T-helper 2 cell treated with Interferon-gamma antibody and Interleukin-4, amounts not matched to agents 5 μg/mL and 100 μg/mL, for 36 hours (primary cell): ENCODE measurements around the gene ARPC1A.
A peak's percentile ranks its signal among the peaks of the same experiment; 100 is the strongest.
"Not testable (repeated sequence)": the region's sequence is repeated elsewhere in the genome, so short reads cannot be mapped to it uniquely, and the experiment has no call there.

ENCODE experiments used
- DNase-seq: peaks from one replicate; pipeline ENCODE4 v3.0.0; 2021; ENCODE audit warnings: low spot score
- H3K27ac Mint-ChIP-seq: one replicate; pipeline ENCODE4 v1.8.0; 2021; ENCODE audit warnings: mild to moderate bottlenecking, mixed read lengths
- H3K27me3 Mint-ChIP-seq: one replicate; pipeline ENCODE4 v1.8.0; 2021; ENCODE audit warnings: low read depth, mixed read lengths
- H3K36me3 Mint-ChIP-seq: one replicate; pipeline ENCODE4 v1.8.0; 2021; ENCODE audit warnings: low read depth, mixed read lengths
- H3K4me1 Mint-ChIP-seq: one replicate; pipeline ENCODE4 v1.8.0; 2021; ENCODE audit warnings: low read depth, mixed read lengths
- H3K4me3 Mint-ChIP-seq: one replicate; pipeline ENCODE4 v1.8.0; 2022; ENCODE audit warnings: mild to moderate bottlenecking, moderate library complexity, mixed read lengths
- H3K9me3 Mint-ChIP-seq: one replicate; pipeline ENCODE4 v1.8.0; 2021; ENCODE audit warnings: mixed read lengths

Gene ARPC1A

DNA sequence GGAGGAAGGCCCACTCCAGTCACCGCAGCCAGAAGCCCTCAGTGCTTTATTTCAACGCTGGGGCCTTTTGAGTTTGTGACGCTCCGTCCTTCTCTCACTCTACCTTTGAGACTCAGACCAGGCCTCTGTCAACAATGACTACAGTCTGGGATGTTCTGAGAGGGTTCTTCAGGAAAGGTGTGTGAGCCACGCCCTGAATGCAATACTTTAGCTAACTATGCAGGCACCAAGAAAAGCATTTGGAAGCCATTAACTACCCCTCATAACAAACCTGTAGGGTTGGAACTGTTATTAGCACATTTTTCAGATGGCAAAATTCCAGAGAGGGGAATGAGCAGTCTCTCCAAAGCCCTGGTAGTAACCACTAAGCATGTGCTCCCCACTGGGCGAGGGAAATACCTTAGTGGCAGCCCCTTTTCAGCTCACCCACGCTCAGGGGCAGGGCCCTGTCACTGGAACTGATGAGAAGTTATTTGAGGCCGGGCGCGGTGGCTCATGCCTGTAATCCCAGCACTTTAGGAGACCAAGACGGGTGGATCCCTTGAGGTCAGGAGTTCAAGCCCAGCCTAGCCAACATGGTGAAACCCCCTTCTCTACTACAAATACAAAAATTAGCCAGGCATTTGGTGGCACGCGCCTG lies 43.2 kb downstream of the ARPC1A start:
- DNase-seq, result no peak
- peaks cover 8% of the 10 kb centered on the region for H3K4me1 Mint-ChIP-seq
- no peak overlapping the region for H3K4me3 Mint-ChIP-seq
- H3K27ac Mint-ChIP-seq, result no peak overlapping the region
- H3K9me3 Mint-ChIP-seq, result no peaks in the 10 kb centered on the region
- H3K36me3 Mint-ChIP-seq, result peaks cover 28% of the 10 kb centered on the region
- no peaks in the 10 kb centered on the region for H3K27me3 Mint-ChIP-seq

DNA sequence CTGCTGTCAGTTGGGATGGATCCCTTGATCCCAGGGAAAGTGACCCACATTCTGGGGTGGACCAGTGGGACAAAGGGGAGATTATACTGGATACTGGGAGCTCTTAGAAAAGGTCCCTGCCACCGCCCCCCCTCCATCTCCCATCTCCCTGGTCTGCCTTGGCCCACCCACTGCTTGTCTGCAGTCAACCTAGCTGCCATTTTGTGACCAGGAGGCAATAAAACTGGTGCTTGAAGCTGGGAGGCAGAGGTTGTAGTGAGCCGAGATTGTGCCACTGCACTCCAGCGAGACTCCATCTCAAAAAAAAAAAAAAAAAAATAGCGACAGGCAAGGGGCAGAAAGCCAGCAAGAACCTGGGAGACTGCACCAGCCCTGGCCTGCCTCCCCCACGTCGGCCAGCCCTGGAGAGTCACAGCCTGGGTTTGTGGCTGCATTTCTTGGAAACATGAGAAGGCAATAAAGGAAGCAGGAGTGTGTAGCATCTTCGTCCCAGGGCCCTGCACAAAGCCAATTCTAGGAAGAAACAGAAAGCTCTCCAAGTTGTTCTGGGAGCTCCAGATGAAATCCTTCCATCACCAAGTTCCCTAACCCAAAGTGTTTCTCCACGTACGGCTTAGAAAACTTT lies 44.2 kb downstream of the ARPC1A start:
- H3K4me3 Mint-ChIP-seq, result no peak overlapping the region
- H3K9me3 Mint-ChIP-seq, result no peaks in the 10 kb centered on the region
- H3K27ac Mint-ChIP-seq, result peak overlapping the region; percentile 36
- peaks cover 26% of the 10 kb centered on the region for H3K36me3 Mint-ChIP-seq
- DNase-seq, result no peak
- H3K4me1 Mint-ChIP-seq, result peaks cover 8% of the 10 kb centered on the region
- no peaks in the 10 kb centered on the region for H3K27me3 Mint-ChIP-seq

DNA sequence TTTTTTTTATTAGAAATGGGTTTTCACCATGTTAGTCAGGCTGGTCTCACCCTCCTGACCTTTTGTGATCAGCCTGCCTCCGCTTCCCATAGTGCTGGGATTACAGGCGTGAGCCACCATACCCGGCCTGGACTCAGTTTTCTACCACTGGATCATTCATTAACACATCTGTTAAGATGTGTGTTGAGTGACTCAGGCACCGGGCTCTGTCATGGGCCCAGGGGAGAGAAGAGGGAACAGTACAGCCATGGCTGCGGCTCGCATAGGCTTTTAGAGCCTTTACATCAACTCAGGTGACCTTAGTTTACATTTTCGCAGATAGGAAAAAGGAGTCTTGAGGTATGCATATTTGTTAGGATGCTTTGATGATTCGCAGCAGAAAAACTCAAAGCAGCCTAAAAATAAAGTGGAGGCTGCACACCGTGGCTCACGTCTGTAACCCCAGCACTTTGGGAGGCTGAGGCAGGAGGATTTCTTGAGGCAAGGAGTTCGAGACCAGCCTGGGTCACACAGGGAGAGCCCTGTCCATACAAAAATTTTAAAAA lies 45.8 kb downstream of the ARPC1A start:
- no peak overlapping the region for H3K4me3 Mint-ChIP-seq
- no peaks in the 10 kb centered on the region for H3K9me3 Mint-ChIP-seq
- peaks cover 16% of the 10 kb centered on the region for H3K36me3 Mint-ChIP-seq
- peaks cover 11% of the 10 kb centered on the region for H3K4me1 Mint-ChIP-seq
- H3K27ac Mint-ChIP-seq, result no peak overlapping the region
- DNase-seq, result no peak
- no peaks in the 10 kb centered on the region for H3K27me3 Mint-ChIP-seq

DNA sequence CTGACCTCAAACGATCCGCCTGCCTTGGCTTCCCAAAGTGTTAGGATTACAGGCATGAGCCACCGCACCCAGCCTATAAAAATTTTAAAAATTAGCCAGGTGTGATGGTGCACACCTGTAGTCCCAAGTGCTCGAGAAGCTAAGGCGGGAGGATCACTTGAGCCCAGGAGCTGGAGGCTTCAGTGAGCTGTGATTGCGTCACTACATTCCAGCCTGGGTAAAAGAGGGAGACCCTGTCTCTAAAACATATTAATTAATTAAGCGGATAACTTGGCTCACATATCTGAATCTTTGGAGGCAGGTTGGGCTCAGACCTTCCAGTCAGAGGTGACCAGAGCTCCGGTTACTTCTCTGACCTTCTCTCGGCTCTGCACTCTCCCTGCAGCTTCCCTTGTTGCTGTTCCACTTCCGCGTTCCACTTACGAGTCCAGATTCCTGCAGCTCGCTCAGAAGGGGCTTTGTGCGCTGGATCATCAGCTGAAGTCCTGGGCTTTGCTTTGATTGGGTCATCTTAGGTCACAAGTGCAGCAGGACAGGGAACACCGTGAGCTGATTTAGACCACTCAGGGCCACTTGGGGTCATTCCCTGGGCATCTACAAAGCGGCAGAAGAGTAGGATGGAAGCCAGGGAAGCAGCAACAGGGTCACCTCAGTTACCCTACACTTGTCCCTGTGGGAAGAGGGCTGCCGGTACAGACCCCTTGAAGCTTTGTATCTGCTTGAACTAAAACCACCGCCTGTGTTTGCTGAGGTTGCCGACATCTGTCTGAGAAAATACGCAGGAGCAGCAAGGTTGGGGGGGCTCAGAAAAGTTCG lies 46.8 kb downstream of the ARPC1A start:
- Mint-ChIP-seq H3K36me3 (peaks cover 10% of the 10 kb centered on the region), H3K27me3 (no peaks in the 10 kb centered on the region), H3K27ac (peak overlapping the region; percentile 58), H3K9me3 (no peaks in the 10 kb centered on the region), H3K4me1 (peaks cover 13% of the 10 kb centered on the region), H3K4me3 (peak overlapping the region; percentile 75)
- DNase-seq, result no peak

DNA sequence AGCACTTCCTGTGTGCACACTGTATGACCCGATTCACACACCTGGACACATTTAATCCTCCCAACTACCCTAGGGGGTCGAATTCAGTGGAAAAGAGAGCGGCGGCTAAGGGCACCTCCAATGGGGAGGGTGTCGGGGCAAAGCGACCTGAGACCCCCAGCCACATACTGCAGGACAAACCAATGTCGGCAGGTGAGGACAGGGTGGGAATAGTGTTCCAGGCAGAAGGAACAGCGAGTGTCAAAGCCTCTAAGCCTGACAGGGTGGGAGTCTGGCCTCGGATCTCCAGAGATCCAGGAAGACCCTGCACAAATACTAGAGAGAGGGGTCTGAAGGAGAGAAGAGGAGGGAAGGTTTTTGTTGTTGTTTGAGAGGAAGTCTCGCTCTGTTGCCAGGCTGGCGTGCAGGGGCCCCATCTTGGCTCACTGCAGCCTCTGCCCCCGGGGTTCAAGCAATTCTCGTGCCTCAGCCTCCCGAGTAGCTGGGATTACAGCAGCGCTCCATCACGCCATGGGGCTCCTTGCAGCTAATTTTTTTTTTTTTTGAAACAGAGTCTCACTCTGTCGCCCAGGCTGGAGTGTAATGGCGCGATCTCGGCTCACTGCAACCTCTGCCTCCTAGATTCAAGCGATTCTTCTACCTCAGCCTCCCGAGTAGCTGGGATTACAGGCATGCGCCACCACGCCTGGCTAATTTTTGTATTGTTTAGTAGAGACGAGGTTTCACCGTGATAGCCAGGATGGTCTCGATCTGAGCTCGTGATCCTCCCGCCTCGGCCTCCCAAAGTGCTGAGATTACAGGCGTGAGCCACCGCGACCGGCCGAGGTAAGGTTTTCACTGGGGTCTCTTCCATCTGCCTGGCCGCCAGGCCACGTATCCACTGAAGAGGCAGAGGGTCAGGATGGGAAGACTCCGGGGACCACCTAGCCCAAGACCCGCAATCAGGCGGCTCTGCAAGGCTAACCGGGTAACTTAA lies 47.7 kb downstream of the ARPC1A start:
- Mint-ChIP-seq H3K4me1 (peaks cover 13% of the 10 kb centered on the region), H3K9me3 (no peaks in the 10 kb centered on the region), H3K27ac (peak overlapping the region; percentile 58), H3K27me3 (no peaks in the 10 kb centered on the region), H3K4me3 (peak overlapping the region; percentile 79), H3K36me3 (peaks cover 16% of the 10 kb centered on the region)
- DNase-seq, result no peak

DNA sequence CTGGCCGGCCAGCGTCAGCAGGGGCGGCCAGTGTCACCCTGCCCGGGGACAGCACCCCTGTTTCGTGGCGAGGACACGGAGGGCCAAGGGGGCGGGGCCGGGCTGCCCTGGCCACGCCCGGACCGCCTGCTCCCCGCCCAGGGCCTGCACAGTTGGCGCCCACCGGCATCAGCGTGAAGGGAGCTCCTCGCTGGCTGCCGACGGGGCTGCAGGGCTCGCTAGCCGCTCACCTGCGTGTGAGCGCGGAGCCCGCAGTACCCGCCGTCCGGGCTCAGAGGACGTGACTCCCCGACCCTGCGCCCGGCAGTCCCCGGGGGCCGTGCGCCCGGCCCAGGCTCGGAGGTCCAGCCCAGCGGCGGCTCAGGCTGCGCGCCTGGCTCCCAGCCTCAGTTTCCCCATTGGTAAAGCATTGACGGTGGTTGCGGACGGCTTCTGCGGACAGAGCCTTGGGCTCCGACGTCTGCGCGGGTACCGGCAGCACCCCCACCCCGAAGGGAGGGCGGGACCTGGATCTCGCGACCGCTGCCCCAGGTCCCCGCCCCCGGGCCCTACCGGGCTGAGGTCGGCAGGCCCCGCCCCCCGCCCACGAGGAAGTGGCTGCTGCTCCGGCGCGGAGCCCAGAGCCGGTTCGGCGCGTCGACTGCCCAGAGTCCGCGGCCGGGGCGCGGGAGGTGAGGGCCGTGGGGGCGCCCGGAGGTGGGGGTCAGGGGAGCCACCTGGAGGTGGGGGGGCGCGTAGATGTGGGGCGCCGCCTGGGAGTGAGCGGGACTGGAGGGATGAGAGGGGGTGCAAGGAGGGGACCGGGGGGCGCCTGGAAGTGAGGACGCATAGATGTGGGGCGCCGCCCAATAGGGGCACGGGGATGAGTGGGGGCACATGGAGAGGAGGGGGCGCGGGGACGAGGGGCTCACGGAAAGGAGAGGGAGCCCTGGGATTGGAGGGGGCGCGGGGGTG lies 48.7 kb downstream of the ARPC1A start, which contains the start of gene ARPC1B:
Gene ARPC1B (plus strand): TSS at position 620 of the 954 bp plus-strand sequence. CDS start 10,985 bp downstream, outside the sequence.
- Mint-ChIP-seq H3K9me3 (no peaks in the 10 kb centered on the region), H3K27ac (peak within 1 kb of the TSS; percentile 63), H3K4me3 (peak within 1 kb of the TSS; percentile 79), H3K36me3 (peaks cover 21% of the 10 kb centered on the region), H3K27me3 (no peaks in the 10 kb centered on the region), H3K4me1 (peaks cover 19% of the 10 kb centered on the region)
- DNase-seq, result peak; percentile 81

DNA sequence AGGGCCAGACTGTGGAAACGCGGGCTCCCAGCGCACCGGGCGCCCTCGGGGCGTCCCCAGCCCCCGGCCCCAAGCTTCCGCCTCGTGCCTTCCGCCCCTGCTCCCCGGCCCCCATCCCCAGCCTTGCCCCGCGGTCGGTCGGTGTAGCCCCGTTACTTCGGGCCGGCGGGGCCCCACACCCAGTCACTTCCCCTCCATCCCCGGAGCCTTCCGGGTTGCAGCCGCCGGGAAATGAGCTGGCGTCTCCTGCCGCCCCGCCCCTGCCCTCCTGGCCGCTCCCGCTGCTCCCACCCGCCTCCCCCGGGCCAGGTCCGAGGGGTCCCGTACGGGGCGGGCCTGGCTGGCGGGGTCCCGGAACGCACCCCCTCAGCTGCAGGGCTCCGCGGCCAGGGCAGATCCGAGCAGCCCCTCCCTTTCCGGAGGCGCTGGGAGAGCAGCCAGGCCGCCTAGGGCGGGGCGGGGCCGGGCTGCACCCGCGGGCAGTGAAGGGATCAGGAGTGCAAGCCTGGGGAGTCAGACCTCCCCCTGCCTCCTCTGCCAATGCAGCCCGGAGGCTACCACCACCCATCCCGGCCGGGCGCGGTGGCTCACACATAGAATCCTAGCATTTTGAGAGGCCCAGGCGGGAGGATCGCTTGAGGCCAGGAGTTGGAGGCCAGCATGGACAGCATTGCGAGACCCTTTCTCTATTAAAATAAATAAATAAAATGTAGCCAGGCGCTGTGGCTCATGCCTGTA lies 49.5 kb downstream of the ARPC1A start:
- H3K27ac Mint-ChIP-seq, result peak overlapping the region; percentile 60
- H3K9me3 Mint-ChIP-seq, result no peaks in the 10 kb centered on the region
- peaks cover 19% of the 10 kb centered on the region for H3K4me1 Mint-ChIP-seq
- H3K36me3 Mint-ChIP-seq, result peaks cover 26% of the 10 kb centered on the region
- H3K27me3 Mint-ChIP-seq, result no peaks in the 10 kb centered on the region
- peak; percentile 72 for DNase-seq
- H3K4me3 Mint-ChIP-seq, result peak overlapping the region; percentile 79

DNA sequence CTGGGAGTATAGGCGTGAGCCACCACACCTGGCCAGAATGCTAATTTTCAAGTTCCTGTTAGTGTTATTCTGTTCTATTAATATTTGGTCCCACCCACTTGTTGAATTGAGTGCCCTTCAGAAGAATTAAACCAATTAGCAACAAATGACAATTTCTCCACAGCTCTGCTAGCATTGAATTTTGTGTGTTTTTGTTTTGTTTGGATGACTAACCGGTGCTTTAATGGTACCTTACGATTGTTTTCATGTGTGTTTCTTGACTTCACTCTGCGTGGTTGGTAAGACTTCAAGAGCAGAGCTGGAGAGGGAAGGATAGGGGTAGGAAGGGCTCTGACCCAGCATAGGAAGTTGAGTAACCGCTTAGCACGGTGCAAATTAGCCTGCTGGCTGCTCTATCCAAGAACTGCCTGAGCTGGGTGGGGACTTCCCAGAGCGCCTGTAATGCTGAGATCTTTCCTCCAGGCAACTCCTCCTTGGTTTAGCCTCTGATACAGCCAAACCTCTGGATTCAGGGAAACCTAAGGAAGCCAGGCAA lies 53.4 kb downstream of the ARPC1A start:
- Mint-ChIP-seq H3K9me3 (no peaks in the 10 kb centered on the region), H3K27me3 (no peaks in the 10 kb centered on the region), H3K36me3 (peaks cover 43% of the 10 kb centered on the region), H3K4me3 (peak overlapping the region; percentile 89), H3K27ac (peak overlapping the region; percentile 93), H3K4me1 (peaks cover 32% of the 10 kb centered on the region)
- DNase-seq, result peak; percentile 56

DNA sequence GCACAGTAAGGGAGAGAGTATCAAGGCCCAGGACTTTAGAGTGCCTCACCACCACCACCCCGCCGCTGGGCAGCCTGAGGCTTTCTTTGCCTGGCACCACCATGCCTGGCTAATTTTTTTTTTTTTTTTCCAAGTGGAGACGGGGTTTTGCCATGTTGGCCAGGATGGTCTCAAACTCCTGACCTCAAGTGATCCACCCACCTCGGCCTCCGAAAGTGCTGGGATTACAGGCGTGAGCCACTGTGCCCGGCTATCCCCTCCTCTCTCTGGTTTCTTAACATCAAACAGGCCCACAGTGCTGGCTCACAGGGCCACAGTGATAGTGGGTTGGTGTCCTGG lies 54.0 kb downstream of the ARPC1A start:
- H3K27me3 Mint-ChIP-seq, DNase-seq, H3K9me3 Mint-ChIP-seq: not testable (repeated sequence)
- H3K4me3 Mint-ChIP-seq, result peak overlapping the region; percentile 89
- H3K27ac Mint-ChIP-seq, result peak overlapping the region; percentile 93
- H3K4me1 Mint-ChIP-seq, result peaks cover 32% of the 10 kb centered on the region
- peaks cover 48% of the 10 kb centered on the region for H3K36me3 Mint-ChIP-seq

DNA sequence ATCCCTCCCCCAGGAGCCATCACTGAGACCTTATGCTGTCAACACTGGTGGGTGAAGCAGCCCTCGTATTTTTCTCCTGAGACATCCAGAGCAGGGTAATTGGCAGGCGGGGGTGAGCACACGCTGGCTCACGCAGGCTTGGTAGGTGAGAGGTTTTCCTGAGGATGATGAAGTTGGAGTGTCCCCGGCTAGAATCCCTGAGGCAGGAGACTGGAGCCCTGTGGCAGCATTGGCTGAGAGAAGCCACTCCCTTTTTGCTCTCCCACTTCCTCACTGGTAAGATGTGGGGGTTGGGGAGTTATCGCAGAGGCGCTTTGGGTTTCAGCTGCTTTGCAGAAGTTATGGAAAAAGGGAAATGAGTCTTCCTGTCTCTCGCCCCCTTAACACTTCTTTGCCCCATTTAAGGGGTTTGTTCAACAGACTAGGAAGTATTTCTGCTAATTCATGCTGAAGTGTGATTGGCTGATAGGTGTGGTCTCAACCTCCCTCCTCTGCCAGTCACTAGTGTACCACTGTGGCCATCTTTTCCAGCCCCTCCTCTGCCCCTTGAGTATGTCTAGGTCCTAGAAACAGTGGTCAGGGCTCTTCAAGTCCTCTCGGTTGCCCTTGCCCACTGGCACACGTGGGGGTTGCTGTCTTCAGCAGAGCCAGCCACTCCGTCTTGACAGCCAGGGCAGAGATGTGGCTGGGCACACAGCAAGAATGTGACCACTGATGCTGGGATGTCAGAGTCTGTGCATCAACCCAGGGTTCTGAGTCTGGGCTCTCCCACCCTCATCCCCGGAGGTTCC lies 54.5 kb downstream of the ARPC1A start:
- peak; percentile 45 for DNase-seq
- H3K36me3 Mint-ChIP-seq, result peaks cover 48% of the 10 kb centered on the region
- H3K27ac Mint-ChIP-seq, result peak overlapping the region; percentile 93
- H3K27me3 Mint-ChIP-seq, result no peaks in the 10 kb centered on the region
- H3K4me1 Mint-ChIP-seq, result peaks cover 32% of the 10 kb centered on the region
- H3K4me3 Mint-ChIP-seq, result peak overlapping the region; percentile 89
- H3K9me3 Mint-ChIP-seq, result no peaks in the 10 kb centered on the region
